ENCODE data around the gene ABCA7. TPM values are rescaled to one million over a fixed set of nuclear protein-coding genes. Genes with fewer than 3 reads are reported as not detected.

The ABCA7 gene
- total and polyA plus RNA-seq, 2 of the 13 experiments (the other 11 are each of a cell fraction or from before 2014, with no cell fraction given): 4.4 to 32.4 TPM

- TF ChIP-seq TFDP2 (CRISPR knock-in tag; IDR thresholded peaks at IDR 0.05) (peak; percentile 78), IKZF5 (CRISPR knock-in tag; IDR thresholded peaks at IDR 0.05) (0 out of 2 replicates have a peak, but pooled peaks have one; percentile 40), SNAI1 (CRISPR knock-in tag; IDR thresholded peaks at IDR 0.05; ENCODE audit: borderline replicate concordance) (no peak), AHR (CRISPR knock-in tag; IDR thresholded peaks at IDR 0.05) (no peak), MNT (IDR thresholded peaks at IDR 0.05) (no peak), ZNF558 (CRISPR knock-in tag; IDR thresholded peaks at IDR 0.05; ENCODE audit: borderline replicate concordance) (no peak), POGZ (CRISPR knock-in tag; IDR thresholded peaks at IDR 0.05) (no peak), ZNF816 (CRISPR knock-in tag; IDR thresholded peaks at IDR 0.05; ENCODE audit: borderline replicate concordance) (peak; percentile 60; the same call in 1 of the 2 replicates), AHDC1 (CRISPR knock-in tag; IDR thresholded peaks at IDR 0.05; ENCODE audit: borderline replicate concordance) (peak; percentile 16; the same call in 1 of the 2 replicates), HIC2 (CRISPR knock-in tag; IDR thresholded peaks at IDR 0.05; ENCODE audit: low read depth) (peak; percentile 36; the same call in 1 of the 2 replicates), ZBED4 (CRISPR knock-in tag; IDR thresholded peaks at IDR 0.05; ENCODE audit: borderline replicate concordance) (no peak)
These were observed 6.3 kb downstream of the ABCA7 start (continued) for GRCh38 chr19:1046117-1046626.

Measured in HepG2 (cell line).